Measurements from ENCODE around the gene MYO1A. TPM values are rescaled to one million over a fixed set of nuclear protein-coding genes. Genes with fewer than 3 reads are reported as not detected.

Gene MYO1A
- total RNA-seq, 1 experiment from 2014 or later = 9.3 TPM

GRCh38 chr12:57087691-57088353 is 37.9 kb upstream of the MYO1A start:
- TF ChIP-seq, protein P1, sequence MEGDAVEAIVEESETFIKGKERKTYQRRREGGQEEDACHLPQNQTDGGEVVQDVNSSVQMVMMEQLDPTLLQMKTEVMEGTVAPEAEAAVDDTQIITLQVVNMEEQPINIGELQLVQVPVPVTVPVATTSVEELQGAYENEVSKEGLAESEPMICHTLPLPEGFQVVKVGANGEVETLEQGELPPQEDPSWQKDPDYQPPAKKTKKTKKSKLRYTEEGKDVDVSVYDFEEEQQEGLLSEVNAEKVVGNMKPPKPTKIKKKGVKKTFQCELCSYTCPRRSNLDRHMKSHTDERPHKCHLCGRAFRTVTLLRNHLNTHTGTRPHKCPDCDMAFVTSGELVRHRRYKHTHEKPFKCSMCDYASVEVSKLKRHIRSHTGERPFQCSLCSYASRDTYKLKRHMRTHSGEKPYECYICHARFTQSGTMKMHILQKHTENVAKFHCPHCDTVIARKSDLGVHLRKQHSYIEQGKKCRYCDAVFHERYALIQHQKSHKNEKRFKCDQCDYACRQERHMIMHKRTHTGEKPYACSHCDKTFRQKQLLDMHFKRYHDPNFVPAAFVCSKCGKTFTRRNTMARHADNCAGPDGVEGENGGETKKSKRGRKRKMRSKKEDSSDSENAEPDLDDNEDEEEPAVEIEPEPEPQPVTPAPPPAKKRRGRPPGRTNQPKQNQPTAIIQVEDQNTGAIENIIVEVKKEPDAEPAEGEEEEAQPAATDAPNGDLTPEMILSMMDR (IDR thresholded peaks at IDR 0.05; ENCODE audit: insufficient read depth in 1 of 2, low read depth in 1 of 2, low read length in 1 of 2, severe bottlenecking in 1 of 2, unreplicated experiment in 1 of 2) = no peak
- intact Hi-C loops (cut with micrococcal nuclease; ENCODE audit: unreplicated experiment) = loop anchor here (1.0 kb wide), 2 partner anchors 10 to 23 kb away; partner anchors contain the start of genes NEMP1 and STAT6
- BruUV-seq (replicated peaks) = TSS peak; percentile 93
- H3K4me3 ChIP-seq (ENCODE audit: low read depth, low read length) = peak overlapping the region; percentile 76
- peak overlapping the region; percentile 98 for H3K27ac Mint-ChIP-seq (ENCODE audit: unreplicated experiment)
- H3K36me3 ChIP-seq (ENCODE audit: control insufficient read depth, insufficient read depth, low read length) = peaks cover 7% of the 10 kb centered on the region
- no peaks in the 10 kb centered on the region for H3K27me3 ChIP-seq (replicated peaks; ENCODE audit: control insufficient read depth, insufficient read depth, low read length)
- no peaks in the 10 kb centered on the region for H3K9me3 ChIP-seq
- POLR2A ChIA-PET = interaction anchor here (0.6 to 4.4 kb wide), 8 partner anchors 9 to 475 kb away, joined by 3 to 56 read pairs (median 7); partner anchors contain the start of genes NEMP1, SHMT2 and STAT6
- CTCF ChIA-PET = interaction anchor here (0.7 to 4.4 kb wide), 5 partner anchors 9 to 40 kb away, joined by 3 to 35 read pairs (median 13); partner anchors contain the start of genes NEMP1 and STAT6
- peaks cover 31% of the 10 kb centered on the region for H3K4me1 Mint-ChIP-seq (ENCODE audit: low read depth, unreplicated experiment)
- peak overlapping the region; percentile 78 for H3K4me3 Mint-ChIP-seq (ENCODE audit: unreplicated experiment)
- H3K9me3 Mint-ChIP-seq (ENCODE audit: unreplicated experiment) = no peaks in the 10 kb centered on the region
- no peaks in the 10 kb centered on the region for H3K27me3 Mint-ChIP-seq (ENCODE audit: insufficient read depth, unreplicated experiment)
- peaks cover 24% of the 10 kb centered on the region for H3K36me3 Mint-ChIP-seq (ENCODE audit: insufficient read depth, unreplicated experiment)
- H3K4me1 ChIP-seq = peaks cover 20% of the 10 kb centered on the region
- peak; percentile 81 to 94 for DNase-seq

DNA sequence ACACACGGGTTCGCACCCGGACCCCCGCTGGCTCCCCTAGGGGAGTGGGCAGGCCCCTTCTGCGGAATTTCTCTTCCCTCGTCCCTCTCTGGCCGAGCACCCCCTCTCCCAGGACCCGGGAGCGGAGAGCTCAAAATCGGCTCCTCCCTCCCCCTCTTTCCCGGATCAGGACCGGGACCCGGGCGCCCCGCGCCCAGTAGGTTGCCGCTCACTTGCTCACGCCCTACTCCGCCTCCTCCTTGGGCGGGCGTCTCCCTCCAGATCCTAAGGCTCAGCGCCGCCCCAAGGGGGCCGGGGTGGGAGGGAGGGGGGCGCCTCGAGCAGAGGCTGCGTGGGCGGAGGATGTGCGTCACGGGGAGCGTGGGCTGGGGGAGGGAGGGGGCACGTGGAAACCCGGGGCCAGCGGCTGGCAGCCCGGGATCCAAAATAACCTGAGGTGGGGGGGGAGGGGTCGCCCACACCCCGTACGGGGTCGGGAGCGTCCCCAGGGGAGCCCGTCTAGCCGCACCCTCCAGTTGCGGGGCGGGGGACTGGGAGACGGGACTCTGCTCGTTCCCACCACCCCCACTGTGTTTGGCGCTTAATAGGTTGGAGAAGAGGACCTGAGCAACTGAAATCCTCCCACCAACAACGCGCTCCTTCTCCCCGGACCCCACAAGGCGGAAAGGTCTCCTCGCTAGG is 37.2 kb upstream of the MYO1A start:
- TF ChIP-seq, protein P1 (IDR thresholded peaks at IDR 0.05; ENCODE audit: insufficient read depth in 1 of 2, low read depth in 1 of 2, low read length in 1 of 2, severe bottlenecking in 1 of 2, unreplicated experiment in 1 of 2) = no peak
- H3K9me3 ChIP-seq = no peaks in the 10 kb centered on the region
- H3K9me3 Mint-ChIP-seq (ENCODE audit: unreplicated experiment) = no peaks in the 10 kb centered on the region
- H3K4me3 ChIP-seq (ENCODE audit: low read depth, low read length) = peak overlapping the region; percentile 76
- intact Hi-C loops (cut with micrococcal nuclease; ENCODE audit: unreplicated experiment) = loop anchor here (1.0 kb wide), 1 partner anchor 24 kb away; the partner anchor contains the start of gene STAT6
- H3K4me1 ChIP-seq = peaks cover 20% of the 10 kb centered on the region
- peaks cover 19% of the 10 kb centered on the region for H3K36me3 Mint-ChIP-seq (ENCODE audit: insufficient read depth, unreplicated experiment)
- peaks cover 6% of the 10 kb centered on the region for H3K36me3 ChIP-seq (ENCODE audit: control insufficient read depth, insufficient read depth, low read length)
- no peaks in the 10 kb centered on the region for H3K27me3 Mint-ChIP-seq (ENCODE audit: insufficient read depth, unreplicated experiment)
- H3K27ac Mint-ChIP-seq (ENCODE audit: unreplicated experiment) = peak overlapping the region; percentile 98
- ChIA-PET CTCF (interaction anchor here (0.7 to 4.4 kb wide), 5 partner anchors 8 to 40 kb away, joined by 3 to 35 read pairs (median 13); partner anchors contain the start of genes NEMP1 and STAT6), POLR2A (interaction anchor here (0.6 to 4.4 kb wide), 7 partner anchors 8 to 142 kb away, joined by 3 to 56 read pairs (median 7); partner anchors contain the start of genes NEMP1, SHMT2 and STAT6)
- peak; percentile 73 to 83 for DNase-seq
- H3K27me3 ChIP-seq (replicated peaks; ENCODE audit: control insufficient read depth, insufficient read depth, low read length) = no peaks in the 10 kb centered on the region
- no TSS peak for BruUV-seq (replicated peaks)
- H3K4me3 Mint-ChIP-seq (ENCODE audit: unreplicated experiment) = peak overlapping the region; percentile 78
- peaks cover 31% of the 10 kb centered on the region for H3K4me1 Mint-ChIP-seq (ENCODE audit: low read depth, unreplicated experiment)

DNA sequence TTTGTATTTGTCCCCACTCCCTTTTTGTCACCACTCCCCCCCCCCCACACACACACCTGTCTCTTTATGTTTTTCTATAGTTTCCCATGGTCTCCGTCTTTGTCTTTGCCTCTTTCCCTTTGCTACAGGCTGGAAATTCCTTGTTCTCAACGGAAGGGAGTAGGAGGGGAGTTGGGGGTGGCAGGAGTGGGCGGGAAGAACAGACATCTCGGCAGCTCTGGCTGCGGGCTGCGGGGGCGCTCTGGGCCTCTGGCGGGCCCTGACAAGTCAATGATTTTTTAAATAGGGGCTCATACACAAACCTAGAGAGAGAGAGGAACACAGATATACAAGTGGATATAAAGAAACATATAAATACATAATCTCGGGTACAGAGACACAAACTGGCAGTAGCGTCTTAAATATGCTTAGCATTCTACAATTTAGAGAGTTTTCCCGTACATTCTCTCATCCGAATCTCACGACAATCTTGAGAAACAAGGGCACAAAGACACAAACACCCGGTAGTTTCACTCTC is 36.6 kb upstream of the MYO1A start:
- peak overlapping the region; percentile 76 for H3K4me3 ChIP-seq (ENCODE audit: low read depth, low read length)
- H3K9me3 ChIP-seq = no peaks in the 10 kb centered on the region
- H3K27me3 Mint-ChIP-seq (ENCODE audit: insufficient read depth, unreplicated experiment) = no peaks in the 10 kb centered on the region
- peak overlapping the region; percentile 78 for H3K4me3 Mint-ChIP-seq (ENCODE audit: unreplicated experiment)
- TF ChIP-seq, protein P1 (IDR thresholded peaks at IDR 0.05; ENCODE audit: insufficient read depth in 1 of 2, low read depth in 1 of 2, low read length in 1 of 2, severe bottlenecking in 1 of 2, unreplicated experiment in 1 of 2) = peak in 1 of 2 experiments; percentile 63
- intact Hi-C loops (cut with micrococcal nuclease; ENCODE audit: unreplicated experiment) = loop anchor here (1.0 kb wide), 1 partner anchor 25 kb away; the partner anchor contains the start of gene STAT6
- H3K4me1 Mint-ChIP-seq (ENCODE audit: low read depth, unreplicated experiment) = peaks cover 31% of the 10 kb centered on the region
- no peaks in the 10 kb centered on the region for H3K27me3 ChIP-seq (replicated peaks; ENCODE audit: control insufficient read depth, insufficient read depth, low read length)
- H3K36me3 ChIP-seq (ENCODE audit: control insufficient read depth, insufficient read depth, low read length) = peaks cover 4% of the 10 kb centered on the region; the same call in 1 of the 2 replicates
- ChIA-PET CTCF (interaction anchor here (2.4 to 4.4 kb wide), 4 partner anchors 8 to 41 kb away, joined by 9 to 35 read pairs (median 18); partner anchors contain the start of genes NEMP1 and STAT6), POLR2A (interaction anchor here (1.9 to 4.4 kb wide), 2 partner anchors 8 to 25 kb away, joined by 18 to 56 read pairs; partner anchors contain the start of genes NEMP1 and STAT6)
- peak overlapping the region; percentile 98 for H3K27ac Mint-ChIP-seq (ENCODE audit: unreplicated experiment)
- DNase-seq = peak; percentile 67
- peaks cover 20% of the 10 kb centered on the region for H3K4me1 ChIP-seq
- BruUV-seq (replicated peaks) = TSS peak; percentile 53
- H3K36me3 Mint-ChIP-seq (ENCODE audit: insufficient read depth, unreplicated experiment) = peaks cover 17% of the 10 kb centered on the region
- H3K9me3 Mint-ChIP-seq (ENCODE audit: unreplicated experiment) = no peaks in the 10 kb centered on the region

Measured in Caco-2 (cell line).